ENCODE measurements around the gene NEURL1.

Gene NEURL1

DNA sequence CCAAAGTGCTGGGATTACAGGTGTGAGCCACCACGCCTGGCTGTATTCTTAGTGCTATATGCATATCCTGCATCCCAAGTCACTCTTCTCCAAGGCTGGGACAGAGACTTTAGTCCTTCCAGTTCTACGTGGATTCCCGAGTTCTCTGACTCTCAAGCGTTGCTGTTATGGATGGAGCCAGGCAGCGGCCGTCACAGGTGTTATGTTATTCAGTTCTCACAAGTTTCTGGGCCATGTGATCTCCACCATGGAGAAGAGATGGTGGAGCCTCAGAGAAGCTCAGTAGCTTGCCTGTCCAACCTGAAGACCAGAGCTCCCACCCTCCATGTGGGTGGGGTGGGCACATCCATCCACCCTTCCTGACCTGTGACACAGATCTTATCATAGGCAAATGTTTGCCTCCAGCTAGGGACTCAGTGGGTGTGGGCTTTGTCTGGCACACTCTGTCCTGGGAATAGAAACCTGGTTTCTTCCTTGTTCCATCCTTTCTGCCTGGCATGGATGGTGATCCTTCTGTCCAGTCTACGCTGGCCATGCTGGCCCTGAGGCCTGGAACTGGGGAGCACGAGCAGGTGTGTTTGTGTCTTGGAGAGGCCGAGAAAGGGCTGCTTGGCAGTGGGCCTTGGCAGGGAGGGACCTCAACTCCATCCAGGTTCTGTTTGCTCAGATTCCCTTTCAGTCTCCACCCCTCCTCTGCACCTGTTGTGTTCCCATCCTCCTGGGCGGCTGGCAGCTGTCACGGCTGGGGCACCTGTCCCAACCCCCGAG is 55.3 kb downstream of the NEURL1 start:
- no peak for DNase-seq

DNA sequence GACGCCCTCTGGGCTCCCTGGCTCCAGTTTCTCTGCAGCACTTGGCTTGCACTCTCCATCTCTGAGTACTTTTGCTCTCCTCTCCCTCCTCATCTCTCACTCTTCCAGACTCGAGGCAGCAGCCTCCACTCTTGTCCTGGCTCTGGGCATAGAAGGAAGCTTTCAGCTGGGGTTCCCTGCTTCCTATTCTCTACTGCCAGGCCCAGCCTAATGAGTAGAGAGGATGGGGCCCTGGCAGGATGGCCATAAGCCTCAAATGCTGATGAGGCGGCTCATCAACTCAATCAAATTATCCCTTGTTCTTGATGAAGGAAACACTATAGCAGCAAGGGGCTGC is 55.8 kb downstream of the NEURL1 start:
- DNase-seq = no peak

DNA sequence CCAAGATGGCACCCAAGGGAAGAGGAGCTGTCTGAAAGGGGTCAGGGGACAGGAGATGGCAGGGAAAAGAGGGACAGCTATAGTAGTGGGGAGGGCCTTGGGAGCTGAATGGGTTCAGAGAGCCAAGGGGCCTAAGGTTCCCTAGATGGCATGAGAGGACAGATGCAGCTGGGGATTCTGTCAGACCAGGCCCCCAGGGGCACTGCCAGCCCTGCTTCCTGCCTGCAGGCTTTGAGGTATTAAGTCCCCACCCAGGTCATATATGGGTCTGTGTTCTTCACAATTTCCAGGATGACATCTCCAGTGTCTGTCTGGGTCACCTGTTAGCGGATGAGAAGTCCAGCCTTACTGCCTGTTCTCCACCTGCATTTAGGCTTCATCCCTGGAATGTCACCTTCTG is 56.7 kb downstream of the NEURL1 start:
- no peak for DNase-seq

DNA sequence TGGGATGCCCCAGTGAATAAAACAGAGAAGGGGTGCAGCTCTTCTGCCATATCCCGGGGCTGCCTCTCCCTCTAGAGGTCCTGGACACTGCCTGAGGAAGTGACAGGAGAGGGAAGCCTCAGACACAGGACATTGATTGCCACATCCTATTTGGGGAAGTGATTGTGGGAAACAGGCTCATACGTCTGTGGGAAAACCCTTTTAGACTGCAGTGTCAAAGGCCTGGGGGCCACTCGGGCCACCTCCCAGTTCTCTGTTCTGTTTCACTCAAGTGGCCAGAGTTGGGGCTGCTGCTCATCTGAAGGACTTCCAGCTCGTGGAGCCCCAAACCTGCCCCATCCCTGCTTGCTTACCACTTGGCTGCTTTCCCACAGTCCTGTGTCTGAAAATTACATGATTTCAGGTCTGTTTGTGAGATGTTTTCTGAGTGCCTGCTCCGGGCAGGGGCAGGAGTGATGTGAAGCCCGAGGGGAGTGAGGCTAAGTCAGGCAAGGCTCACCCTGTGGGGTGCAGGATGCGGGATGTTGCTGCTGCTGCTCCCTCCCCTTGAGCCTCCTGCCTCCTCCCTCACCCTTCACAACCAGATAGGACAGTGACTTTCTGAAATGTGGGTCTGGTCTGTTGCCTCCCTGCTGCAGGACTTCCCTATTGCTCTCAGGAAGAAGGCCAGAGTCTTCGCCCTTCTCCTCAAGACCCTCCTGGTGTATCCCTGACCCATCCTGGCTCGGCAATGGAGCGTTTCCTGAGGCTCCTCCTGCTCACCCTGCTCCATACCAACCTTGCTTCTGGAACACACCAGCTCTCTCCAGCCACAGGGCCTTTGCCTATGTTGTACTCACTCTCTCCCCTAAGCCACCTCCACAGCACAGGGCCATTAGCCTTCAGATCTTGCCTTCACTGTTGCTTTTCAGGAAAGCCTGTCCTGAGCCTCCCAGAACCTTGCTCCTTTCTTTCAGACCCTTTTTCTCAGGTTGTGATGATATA is 58.4 kb downstream of the NEURL1 start:
- no peak for DNase-seq

DNA sequence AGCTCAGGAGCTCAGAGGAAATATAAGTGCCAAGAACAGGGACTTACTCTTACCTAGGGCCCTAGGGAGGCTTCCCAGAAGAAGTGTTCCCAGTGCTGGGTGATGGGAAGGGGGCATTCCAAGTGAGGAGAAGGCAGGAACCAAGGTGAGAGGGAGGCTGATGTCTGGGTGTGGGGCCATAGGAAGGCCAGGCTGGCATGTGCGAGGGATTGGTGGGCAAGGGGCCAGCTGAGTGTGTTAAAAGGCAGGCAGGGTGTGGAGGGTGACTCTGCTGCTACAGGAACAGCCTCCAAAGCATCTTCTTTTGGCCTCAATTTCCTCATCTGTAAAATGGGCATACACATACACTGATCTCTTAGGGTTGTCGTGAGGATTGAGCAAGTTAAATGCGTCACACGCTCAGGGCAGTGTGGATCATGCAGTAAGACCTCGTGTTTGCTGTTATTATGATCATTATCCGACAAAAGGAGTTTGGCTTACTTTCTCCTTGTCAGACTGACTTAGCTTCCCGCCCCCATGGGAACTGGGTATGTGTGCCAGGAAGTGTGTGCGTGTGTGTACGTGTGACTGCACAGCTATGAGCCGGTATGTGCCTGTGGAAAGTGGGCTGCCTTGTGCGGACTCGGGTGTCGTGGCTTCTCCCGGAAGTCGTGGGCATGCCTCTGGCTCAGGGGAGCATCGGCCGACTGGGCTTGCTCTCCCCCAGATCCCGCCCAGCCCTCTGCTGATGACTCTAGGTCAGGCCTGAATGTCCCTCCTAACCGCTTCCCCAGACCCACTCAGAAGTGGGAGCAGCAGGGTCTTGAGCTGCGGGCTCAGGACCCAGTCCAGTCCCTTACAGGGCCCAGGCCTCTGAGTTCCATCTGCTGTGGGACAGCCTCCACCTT is 59.6 kb downstream of the NEURL1 start:
- DNase-seq = no peak

DNA sequence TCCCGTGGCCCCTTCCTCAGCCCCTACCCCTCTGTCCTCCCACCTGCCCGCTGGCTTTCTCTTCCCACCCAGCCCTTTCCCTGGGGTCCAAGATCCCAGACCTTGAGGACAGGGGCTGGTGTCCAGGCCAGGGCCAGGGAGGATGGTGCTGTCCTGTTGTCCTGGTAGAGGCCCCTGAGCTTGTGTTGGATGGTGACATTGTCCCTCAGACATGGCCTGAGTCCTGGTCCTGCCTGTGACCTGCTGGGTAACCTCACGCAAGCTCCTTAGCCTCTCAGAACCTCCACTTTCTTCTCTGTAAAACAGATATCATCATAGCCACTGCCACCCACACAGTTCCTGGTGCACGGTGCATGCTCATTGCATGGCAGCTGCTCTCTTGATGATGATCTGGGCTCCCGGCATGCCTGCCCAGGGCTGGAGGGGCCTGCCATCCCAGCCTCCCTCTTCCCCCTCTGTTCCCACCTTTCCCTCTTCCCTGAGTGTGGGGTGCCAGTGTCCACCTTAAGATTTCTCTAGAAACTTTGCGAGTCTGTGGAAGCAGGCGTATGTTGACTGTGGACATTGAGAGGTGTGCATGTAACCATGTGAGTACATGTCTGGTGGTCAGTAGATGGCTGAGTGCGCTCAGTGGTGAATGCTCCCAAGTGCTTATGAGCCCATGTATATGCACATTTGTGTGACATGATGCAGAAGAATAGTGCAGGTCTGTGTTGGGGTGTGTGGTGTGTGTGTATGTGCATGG is 60.4 kb downstream of the NEURL1 start:
- DNase-seq = no peak

DNA sequence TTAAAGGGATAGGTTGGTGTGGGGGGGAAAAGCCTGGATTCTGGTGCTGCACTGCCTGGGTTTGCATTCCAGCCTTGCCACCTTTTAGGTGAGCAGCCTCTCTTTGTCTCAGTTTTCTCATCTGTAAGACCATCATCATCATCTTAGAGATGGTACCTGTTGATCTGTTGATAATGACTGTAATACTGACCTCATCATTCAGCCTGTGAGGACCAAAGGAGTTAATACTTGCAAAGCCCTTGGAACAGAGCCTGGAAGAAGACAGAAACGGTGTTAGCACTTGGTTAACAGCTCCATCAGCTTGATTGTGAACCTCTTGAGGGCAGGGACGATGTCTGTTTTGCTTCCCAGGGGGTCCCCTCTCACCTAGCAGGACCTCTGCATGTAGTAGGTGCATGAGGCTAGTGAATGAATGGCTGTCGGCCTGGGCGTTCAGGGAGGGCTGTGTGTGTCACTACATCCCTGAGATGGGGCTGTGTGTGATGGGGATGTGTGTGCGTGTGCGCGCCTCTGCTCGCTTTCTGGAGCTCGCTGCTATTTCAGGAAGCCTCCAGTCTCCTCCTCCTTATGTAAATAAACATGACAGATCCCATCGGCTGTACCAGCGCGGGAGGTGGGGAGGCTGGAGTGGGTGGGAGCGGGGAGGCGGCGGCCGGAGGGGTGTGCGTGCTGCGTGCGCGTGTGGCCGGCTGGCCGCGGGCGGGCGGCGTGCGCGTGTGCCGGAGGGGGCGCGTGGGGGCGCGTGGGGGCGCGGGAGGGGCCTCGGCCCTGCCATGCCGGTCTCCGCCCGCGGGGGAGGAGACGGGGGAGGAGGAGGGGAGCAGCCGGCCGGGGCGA is 61.2 kb downstream of the NEURL1 start:
- DNase-seq = no peak

DNA sequence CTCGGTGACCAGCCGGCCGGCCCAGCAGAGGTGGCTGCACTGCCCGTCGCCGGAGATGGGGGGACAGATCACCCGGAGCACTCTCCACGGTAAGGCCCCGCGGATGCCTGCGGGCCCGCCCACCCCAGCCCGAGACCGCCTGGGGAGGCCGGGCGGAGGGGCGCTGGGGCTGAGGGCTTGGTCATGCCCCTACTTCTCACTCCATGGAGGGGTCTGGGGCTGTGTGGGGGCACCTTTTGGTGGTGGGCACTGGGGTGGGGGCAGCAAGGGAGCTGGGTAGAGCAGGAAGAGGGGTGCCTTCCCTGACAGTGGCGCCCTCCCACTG is 61.8 kb downstream of the NEURL1 start:
- DNase-seq = no peak

DNA sequence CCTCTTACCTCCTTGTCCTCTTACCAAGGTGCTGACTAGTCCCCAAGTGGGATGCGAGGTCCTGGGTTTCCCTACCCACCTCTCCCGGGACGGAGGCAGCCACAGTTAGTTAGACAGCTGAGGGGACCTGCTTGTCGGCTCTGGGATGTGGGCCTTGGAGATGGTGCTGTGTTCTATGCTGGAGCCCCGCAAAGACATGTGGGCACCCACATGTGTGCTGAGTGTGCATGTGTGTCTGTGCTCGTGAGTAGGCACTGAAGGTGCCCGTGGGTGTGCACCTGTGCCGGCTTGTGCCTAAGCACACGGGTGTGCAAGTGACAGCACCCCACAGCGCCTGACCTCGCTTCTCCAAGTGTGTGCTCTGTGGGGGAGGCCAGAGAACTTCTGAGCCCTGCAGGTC is 62.2 kb downstream of the NEURL1 start:
- no peak for DNase-seq

DNA sequence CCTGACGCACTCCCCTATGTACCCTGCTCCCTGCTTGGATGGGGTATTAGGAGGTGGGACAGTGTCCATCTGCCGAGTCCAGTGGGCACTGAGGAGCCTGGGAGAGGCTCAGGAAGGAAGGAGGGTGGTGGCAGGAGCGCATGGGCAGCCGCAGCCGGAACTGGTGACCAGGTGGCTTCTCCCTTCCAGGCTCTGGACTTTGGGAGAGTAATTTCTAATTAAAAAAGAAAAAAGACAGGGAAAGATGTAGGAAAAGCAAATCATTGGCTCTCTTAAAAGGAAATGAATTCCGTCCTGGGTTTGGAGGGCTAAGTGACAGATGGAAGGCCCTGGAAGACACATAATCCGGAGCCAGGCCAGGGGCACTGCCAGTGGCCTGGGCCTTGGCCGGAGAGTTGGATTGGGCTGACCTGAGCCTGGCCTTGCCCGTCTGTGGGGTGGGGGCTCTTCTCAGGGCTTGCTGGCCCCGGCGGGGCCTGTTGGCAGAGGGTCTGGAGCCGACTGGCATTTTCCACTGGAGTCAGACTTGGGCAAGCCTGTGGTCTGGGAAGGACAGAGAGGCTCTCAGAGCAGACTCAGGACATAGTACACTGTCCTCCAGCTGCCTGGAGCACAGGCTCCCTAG is 63.0 kb downstream of the NEURL1 start:
- no peak for DNase-seq

DNA sequence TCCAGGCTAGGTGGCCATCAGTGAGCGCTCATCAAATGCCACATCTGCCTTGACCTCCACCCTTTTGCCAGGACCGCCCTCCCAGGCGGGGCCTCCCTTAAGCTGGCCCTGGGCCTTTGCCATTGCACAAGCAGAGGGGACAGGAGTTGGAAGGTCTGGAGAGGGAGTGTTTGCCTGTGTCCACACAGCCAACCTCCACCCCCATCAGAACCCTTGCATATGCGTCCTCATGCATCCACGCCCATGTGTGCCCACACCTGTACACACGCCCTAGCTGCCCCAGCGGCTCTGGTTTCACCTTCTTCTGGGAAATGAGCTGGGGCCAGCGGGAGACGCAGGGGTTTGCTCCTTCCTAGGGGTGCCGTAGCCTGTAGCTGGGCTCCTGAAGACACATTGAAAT is 64.0 kb downstream of the NEURL1 start:
- DNase-seq = no peak

DNA sequence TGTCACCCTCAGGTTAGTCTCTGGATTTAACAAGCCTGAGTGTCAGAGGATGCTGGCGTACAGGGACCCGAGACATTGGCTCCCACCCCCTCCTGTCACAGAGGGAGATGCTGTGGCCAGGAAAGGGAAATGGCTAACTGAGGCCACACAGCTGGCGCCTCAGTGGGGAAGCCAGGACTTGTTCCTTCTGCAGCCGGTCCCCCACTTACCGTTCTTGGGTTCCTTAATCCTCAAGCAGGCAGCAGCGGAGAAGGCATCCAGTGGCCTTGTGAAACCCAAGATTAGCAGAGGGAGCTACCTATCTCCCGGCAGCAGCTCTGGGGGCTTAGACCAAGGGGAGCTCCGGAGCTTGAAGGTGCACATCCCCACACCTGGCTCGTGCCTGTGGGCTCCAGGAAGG is 65.4 kb downstream of the NEURL1 start:
- DNase-seq = no peak

DNA sequence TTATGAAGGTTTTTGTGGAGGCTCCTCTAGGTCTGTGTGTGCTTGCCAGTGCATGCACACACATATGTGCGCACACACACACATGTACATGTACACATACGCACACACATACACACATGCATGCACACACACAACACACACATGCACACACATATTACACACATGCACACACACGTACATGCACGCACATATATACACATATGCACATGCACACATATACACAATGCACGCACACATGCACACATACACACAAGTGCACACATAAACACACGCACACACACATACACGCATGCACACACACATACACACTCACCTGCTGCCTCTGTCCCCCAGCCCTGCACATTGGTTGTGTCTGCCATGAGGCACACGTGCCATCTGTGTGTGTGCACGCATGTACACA is 66.3 kb downstream of the NEURL1 start:
- DNase-seq = no peak

DNA sequence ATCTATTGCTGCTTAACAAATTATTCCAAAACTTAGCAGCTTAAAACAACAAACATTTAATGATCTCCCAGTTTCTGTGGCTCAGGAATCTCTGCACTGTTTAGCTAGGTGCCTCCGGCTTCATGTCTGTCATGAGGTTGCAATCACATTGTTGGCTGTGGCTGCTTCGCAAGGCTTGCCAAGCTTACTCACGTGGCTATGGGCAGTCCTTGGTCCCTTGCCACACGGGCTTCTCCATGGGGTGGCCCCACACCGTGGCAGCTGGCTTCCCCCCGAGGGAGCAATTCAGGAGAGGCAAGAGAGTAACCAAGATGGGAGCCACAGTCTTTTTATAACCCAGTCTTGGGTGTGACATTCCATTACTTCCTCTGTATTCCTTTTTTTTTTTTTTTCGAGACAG is 67.4 kb downstream of the NEURL1 start:
- DNase-seq = no peak

DNA sequence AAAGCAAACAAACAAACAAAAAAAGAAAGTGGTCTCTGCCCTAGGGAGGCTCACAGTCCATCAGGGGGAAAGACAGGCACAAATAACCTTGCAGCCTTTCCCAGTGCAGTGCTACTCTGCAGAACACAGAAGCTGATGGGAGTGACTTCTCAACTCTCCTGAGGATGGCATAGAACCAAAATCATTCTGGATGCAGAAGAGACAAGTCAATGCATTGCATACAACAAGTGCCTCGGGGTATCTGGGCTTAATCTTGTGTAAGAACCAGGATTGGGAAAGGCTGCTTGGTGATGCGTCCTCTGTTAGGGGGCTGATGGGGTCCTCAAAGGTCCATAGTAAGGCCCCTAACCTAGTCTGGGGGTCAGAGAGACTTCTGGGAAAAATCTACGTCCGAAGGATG is 68.9 kb downstream of the NEURL1 start:
- no peak for DNase-seq

DNA sequence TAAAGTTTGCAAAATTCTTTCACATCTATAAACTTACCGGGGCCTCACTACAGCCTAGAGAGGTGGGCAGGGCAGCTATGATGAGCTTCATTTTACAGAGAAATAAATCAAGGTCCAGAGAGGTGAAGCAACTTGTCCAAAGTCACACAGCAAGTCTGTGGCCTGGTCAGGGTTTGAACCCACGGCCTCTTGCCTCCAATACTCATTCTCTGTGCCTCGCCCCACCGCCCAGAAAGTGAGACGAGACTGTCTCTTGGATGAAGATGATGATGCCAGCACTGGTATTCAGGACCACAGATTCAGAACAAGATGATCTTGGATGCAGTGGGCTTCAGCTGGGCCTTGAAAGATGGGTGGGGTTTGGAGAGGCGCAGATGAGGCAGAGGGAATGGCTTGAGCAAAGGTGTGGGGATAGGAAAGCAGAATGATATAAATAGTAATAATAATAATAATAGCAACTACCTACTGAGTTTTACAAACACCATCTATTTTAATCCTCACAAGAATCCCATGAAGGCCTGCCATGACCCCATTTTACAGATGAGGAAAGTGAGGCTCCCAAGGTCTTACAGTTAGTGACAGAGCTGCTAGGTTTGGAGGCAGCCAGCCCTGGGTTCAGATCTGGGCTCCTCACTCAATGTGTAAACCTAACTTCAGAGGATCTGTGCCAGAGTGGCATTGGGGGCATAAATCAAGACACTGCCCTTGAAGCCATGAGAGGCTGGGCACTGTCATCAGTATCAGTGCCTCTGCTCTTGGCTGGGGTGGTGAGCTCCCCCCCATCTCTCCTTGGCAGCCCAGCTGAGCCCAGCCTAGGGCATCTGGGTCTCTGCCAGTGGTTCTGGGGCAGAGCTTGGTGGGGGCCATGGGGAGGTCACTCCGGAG is 70.0 kb downstream of the NEURL1 start:
- DNase-seq = no peak

DNA sequence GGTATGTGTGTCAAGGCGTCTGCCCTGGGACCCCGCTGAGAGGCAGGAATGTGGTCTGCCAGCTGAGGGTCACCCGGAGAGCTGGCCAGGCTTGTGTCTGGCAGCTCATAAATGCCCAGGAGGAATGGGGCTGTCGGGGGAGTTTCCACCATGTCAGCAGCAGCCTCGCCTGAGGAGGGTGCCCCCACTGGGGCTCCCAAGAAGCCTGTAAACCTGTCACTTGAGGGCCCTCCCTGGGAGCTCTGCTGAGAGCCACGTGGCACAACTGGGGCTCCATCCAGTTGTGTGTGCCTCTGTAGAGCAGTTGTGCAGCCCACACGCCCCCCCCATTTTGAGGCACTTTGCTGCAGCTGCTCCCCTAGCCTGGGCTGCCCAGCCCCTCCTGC is 70.6 kb downstream of the NEURL1 start:
- no peak for DNase-seq

DNA sequence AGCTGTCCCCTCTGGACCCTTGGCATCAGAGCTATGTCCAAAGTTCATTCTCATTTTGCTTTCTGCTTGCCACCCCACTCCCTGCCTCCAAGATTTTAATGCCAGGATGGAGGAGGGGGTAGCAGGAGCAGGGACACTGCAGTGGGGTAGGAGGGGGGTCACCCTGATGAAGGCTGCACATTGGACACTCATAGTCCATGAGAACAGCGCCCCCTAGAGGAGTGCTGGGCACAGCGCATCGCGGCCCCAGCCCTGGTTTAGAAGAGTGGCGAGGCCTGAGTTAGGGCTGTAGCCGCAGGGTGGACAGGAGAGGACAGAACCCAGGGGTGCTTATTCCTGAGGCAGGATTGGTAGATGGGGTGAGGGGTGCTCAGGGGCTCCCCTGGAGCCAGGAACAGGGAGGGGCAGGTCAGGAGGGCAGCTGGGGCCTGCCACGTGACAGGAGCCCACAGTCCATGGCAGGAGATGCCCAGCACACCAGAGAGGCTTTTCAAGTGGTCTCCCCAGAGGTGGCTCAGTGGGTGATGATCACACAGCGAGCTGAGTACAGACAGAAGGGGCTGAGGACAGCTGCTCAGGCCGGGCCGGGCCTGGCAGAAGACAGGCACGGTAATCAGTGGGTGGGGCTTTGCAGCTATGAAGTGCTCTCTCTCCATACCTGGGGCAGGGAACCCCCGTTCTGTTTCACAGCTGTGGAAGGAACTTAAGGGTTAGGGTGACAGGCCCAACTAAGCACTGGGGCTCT is 71.4 kb downstream of the NEURL1 start:
- peak; percentile 30 for DNase-seq

DNA sequence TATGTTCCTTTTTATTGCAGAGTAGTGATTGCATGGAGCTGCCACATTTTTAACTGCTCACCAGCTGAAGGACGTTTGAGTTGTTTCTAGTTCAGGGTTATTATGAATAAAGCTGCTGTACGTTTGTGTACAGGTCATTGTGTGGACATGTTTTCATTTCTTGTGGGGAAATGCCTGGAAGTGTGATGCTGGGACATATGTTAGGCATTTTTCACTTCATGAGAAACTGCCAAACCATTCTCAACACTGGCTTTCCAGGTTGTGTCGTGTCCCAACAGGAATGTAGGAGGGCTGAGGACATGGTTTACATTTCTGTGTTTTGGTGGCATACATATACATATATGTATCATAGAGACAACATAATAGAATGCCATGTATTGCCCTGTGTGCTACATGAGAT is 73.0 kb downstream of the NEURL1 start:
- no peak for DNase-seq
